ENCODE data around the gene NMU.

DNA sequence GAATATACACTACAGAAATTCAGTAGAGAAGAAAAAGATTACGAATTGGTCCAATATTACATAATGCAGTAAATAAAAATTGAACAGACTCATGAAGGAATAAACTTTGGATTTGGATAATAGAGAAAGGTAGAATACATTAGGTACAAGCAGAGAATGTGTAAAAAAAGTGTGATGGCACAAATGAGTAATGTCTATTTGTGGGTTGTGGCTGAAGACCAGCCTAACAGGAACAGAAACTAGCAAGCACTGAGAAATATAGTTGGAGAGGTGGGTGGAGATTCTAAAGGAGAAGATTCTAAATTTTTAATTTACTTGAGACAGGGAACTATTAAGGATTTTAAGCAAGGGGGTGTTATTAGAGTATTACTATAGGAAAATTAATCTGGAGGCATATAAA lies 74.2 kb downstream of the NMU start:
- TF ChIP-seq SIN3A (IDR thresholded peaks at IDR 0.05; ENCODE audit: borderline replicate concordance, insufficient read depth, low read depth, low read length) (no peak), POLR2AphosphoS5 (IDR thresholded peaks at IDR 0.05; ENCODE audit: low read depth, low read length) (no peak), TCF7L2 (IDR thresholded peaks at IDR 0.05; ENCODE audit: low read depth, low read length) (no peak)
- TF ChIP-seq, protein P1, sequence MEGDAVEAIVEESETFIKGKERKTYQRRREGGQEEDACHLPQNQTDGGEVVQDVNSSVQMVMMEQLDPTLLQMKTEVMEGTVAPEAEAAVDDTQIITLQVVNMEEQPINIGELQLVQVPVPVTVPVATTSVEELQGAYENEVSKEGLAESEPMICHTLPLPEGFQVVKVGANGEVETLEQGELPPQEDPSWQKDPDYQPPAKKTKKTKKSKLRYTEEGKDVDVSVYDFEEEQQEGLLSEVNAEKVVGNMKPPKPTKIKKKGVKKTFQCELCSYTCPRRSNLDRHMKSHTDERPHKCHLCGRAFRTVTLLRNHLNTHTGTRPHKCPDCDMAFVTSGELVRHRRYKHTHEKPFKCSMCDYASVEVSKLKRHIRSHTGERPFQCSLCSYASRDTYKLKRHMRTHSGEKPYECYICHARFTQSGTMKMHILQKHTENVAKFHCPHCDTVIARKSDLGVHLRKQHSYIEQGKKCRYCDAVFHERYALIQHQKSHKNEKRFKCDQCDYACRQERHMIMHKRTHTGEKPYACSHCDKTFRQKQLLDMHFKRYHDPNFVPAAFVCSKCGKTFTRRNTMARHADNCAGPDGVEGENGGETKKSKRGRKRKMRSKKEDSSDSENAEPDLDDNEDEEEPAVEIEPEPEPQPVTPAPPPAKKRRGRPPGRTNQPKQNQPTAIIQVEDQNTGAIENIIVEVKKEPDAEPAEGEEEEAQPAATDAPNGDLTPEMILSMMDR (IDR thresholded peaks at IDR 0.05): no peak
- TF ChIP-seq, protein P2, sequence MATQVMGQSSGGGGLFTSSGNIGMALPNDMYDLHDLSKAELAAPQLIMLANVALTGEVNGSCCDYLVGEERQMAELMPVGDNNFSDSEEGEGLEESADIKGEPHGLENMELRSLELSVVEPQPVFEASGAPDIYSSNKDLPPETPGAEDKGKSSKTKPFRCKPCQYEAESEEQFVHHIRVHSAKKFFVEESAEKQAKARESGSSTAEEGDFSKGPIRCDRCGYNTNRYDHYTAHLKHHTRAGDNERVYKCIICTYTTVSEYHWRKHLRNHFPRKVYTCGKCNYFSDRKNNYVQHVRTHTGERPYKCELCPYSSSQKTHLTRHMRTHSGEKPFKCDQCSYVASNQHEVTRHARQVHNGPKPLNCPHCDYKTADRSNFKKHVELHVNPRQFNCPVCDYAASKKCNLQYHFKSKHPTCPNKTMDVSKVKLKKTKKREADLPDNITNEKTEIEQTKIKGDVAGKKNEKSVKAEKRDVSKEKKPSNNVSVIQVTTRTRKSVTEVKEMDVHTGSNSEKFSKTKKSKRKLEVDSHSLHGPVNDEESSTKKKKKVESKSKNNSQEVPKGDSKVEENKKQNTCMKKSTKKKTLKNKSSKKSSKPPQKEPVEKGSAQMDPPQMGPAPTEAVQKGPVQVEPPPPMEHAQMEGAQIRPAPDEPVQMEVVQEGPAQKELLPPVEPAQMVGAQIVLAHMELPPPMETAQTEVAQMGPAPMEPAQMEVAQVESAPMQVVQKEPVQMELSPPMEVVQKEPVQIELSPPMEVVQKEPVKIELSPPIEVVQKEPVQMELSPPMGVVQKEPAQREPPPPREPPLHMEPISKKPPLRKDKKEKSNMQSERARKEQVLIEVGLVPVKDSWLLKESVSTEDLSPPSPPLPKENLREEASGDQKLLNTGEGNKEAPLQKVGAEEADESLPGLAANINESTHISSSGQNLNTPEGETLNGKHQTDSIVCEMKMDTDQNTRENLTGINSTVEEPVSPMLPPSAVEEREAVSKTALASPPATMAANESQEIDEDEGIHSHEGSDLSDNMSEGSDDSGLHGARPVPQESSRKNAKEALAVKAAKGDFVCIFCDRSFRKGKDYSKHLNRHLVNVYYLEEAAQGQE (IDR thresholded peaks at IDR 0.05; ENCODE audit: insufficient read depth in 1 of 2, low read depth in 2 of 2, low read length in 1 of 2): no peak
